GM23248 (cell line): ENCODE measurements around the gene VGF.

ENCODE experiments used
- EZH2 ChIP-seq: fragments of 200-600 bp; sonication (generic); IDR thresholded peaks from 2 replicates; pipeline ENCODE4 v1.6.1; 2018; ENCODE audit warnings: antibody characterized with exemption, mild to moderate bottlenecking; ENCODE audit not compliant: insufficient read depth, poor library complexity, severe bottlenecking
- EZH2phosphoT487 ChIP-seq: fragments of 200-600 bp; sonication (generic); IDR thresholded peaks from 2 replicates; pipeline ENCODE4 v1.6.1; 2018; ENCODE audit warnings: antibody characterized with exemption, moderate library complexity, mild to moderate bottlenecking, low read depth; ENCODE audit not compliant: insufficient read depth

DNA sequence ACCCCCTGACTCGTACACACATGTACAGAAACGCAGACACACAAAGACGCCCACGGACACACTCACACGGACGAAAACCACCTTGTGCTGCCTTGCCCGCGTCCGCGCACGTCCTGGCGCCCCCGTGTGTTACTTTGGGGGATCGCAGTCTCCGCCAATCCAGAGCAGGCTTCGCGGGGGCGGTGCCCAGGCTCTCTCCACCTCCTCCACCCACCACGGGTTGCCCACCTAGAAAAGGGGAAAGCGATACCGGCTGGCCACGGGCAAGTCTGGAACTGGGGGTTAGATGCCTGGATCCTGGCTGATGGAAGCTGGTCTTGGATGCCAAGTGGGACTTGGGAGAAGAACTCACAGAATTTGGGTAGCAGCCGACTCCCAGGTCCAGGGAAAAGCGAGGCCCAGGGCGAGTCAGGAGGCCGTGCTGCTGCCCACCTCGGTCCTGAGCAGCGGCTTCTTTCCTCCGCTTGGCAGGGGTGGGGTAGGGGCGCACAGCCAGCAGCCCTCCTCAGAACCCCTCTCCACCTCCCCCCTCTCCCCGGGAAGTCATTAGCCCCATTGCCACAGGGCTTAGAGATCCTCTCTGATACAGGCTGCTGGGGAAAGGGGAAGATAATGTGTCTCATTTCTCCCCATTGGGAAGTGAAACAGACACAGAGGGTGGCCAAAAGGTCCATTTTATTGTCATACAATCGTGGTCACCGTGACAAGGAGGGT lies 4.6 kb upstream of the VGF start:
- TF ChIP-seq EZH2 (peak; percentile 39), EZH2phosphoT487 (no peak)
